ENCODE data around the gene SPHK2. TPM values are rescaled to one million over a fixed set of nuclear protein-coding genes. Genes with fewer than 3 reads are reported as not detected.

SPHK2 gene
- total RNA-seq, 4 donors from 2014 or later: 15.9 to 24.5 (median 17.0) TPM

DNA sequence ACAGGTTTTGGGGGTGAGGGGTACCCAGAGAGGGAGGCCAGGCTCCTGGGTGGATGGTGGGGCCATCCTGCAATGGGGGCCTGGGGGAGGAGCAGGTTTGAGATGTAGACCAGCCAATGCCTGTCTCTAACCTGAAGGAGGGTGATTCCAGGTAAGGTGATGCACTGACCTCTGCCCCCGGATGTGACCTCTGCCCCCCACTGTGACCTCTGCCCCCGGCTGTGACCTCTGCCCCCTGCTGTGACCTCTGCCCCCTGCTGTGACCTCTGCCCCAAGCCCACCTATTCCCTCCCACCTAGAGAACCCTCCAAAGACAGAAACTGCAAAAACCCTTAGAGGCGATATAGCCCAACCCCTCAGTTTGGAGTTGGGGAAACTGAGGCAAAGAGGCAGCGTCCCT, 23.1 kb upstream of the SPHK2 start:
- WGBS: 68% methylated on average over 2 of the region's 4 CpGs
- Histone ChIP-seq H3K27ac (replicated peaks in 1 of 4) (no peak overlapping the region), H3K4me3 (no peak overlapping the region), H3K27me3 (peaks cover 0 to 28% (median 0%) of the 10 kb centered on the region in 4 donors), H3K36me3 (no peaks in the 10 kb centered on the region), H3K4me1 (no peaks in the 10 kb centered on the region), H3K9me3 (no peaks in the 10 kb centered on the region)
- TF ChIP-seq POLR2A (IDR thresholded peaks at IDR 0.05; ENCODE audit: low read depth) (no peak), POLR2AphosphoS5 (IDR thresholded peaks at IDR 0.05) (no peak), EP300 (IDR thresholded peaks at IDR 0.05) (no peak)
- TF ChIP-seq, protein P1, sequence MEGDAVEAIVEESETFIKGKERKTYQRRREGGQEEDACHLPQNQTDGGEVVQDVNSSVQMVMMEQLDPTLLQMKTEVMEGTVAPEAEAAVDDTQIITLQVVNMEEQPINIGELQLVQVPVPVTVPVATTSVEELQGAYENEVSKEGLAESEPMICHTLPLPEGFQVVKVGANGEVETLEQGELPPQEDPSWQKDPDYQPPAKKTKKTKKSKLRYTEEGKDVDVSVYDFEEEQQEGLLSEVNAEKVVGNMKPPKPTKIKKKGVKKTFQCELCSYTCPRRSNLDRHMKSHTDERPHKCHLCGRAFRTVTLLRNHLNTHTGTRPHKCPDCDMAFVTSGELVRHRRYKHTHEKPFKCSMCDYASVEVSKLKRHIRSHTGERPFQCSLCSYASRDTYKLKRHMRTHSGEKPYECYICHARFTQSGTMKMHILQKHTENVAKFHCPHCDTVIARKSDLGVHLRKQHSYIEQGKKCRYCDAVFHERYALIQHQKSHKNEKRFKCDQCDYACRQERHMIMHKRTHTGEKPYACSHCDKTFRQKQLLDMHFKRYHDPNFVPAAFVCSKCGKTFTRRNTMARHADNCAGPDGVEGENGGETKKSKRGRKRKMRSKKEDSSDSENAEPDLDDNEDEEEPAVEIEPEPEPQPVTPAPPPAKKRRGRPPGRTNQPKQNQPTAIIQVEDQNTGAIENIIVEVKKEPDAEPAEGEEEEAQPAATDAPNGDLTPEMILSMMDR (IDR thresholded peaks at IDR 0.05): no peak
- intact Hi-C loops (cut with DNase I): no loop called here
- DNase-seq (ENCODE audit: extremely low spot score): no peak

DNA sequence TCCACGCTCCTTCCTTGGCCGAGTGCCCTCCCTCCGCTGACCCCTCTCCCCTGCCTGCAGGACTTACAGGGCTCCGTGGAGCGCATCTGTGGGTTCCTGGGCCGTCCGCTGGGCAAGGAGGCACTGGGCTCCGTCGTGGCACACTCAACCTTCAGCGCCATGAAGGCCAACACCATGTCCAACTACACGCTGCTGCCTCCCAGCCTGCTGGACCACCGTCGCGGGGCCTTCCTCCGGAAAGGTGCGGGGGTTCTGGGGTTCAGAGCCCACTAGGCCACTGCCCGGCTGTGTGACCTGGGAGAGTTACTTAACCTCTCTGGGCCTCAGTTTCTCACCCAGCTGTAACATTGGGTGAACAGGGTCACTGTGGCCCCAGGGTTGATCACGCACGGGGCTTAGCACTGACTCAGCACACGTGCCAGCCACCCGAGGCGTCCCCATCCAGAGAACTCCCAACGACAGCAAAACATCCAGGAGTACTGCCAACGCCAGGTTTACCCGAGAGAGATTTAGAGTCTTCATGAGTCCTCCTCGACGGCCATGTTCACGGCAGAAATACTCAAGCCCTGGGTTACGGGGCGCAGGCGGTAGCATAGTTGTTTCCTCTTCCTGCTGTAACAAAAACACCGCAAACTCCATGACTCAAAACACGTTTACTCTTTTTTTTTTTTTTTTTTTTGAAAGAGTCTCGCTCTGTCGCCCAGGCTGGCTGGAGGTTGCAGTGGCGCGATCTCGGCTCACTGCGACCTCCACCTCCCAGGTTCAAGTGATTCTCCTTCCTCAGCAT, 22.4 kb upstream of the SPHK2 start:
- WGBS: 81% methylated on average over 38 of the region's 39 CpGs
- TF ChIP-seq POLR2A (IDR thresholded peaks at IDR 0.05; ENCODE audit: low read depth): no peak
- no peak for TF ChIP-seq POLR2AphosphoS5 (IDR thresholded peaks at IDR 0.05)
- TF ChIP-seq EP300 (IDR thresholded peaks at IDR 0.05): no peak
- TF ChIP-seq, protein P1 (IDR thresholded peaks at IDR 0.05): no peak
- intact Hi-C loops (cut with DNase I): no loop called here

DNA sequence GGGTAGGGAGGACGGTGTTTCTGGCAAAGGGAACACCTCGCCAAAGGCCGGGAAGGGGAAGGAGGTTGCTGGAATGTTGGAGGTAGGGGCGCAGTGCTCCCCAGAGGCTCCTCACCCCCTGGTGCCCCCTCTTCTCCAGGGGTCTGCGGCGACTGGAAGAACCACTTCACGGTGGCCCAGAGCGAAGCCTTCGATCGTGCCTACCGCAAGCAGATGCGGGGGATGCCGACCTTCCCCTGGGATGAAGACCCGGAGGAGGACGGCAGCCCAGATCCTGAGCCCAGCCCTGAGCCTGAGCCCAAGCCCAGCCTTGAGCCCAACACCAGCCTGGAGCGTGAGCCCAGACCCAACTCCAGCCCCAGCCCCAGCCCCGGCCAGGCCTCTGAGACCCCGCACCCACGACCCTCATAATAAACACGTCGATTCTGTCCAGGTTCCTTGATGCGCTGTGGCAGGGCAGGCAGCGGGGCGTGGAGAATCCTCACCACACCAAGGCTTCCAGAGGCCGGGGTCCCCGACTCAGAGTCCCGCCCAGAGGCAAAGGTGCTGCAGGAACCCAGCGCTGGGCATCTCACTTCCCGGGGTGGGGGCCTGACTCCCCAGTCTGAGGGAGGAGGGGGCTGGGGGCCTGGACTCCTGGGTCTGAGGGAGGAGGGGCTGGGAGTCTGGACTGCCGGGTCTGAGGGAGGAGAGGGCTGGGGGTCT, 20.2 kb upstream of the SPHK2 start:
- H3K27me3 ChIP-seq: peaks cover 0 to 29% (median 0%) of the 10 kb centered on the region in 4 donors
- intact Hi-C loops (cut with DNase I): no loop called here

More for the DNA sequence above, 22.4 kb upstream of the SPHK2 start:
- Histone ChIP-seq H3K27ac (replicated peaks in 1 of 4) (no peak overlapping the region), H3K9me3 (no peaks in the 10 kb centered on the region), H3K27me3 (peaks cover 0 to 29% (median 0%) of the 10 kb centered on the region in 4 donors), H3K4me1 (no peaks in the 10 kb centered on the region), H3K4me3 (no peak overlapping the region), H3K36me3 (no peaks in the 10 kb centered on the region)
- DNase-seq (ENCODE audit: extremely low spot score): no peak

DNA sequence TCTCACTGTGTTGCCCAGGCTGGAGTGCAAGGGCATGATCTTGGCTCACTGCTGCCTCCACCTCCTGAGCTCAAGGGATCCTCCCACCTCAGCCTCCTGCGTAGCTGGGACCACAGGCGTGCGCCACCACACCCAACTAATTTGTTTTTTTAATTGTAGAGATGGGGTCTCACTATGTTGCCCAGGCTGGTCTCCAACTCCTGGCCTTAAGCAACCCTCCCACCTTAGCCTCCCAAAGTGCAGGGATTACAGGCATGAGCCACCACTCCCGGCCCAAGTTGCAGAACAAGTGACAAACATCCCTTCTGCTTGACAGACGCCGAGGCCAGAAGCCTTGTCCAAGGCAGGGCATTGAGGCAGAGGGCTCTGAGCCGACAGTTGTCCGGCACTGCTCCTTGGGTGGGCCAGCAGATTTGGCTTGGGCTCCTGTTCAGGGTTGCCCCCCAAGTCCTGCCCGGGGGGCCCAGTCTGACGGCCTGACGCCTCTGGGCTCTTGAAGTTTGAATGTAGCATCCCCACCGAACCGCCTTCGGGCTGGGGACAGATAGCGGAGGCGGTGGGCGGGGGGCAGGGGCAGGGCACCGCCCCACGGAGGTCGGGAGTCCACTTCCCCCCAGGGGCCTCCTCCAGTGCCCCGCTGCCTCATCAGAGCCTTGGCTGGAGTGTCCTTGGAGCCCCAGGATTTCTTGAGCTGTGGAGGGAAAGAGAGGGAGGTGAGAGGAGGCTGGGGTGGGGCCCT, 18.5 kb upstream of the SPHK2 start:
- no peaks in the 10 kb centered on the region for H3K36me3 ChIP-seq
- peaks cover 0 to 29% (median 0%) of the 10 kb centered on the region in 4 donors for H3K27me3 ChIP-seq
- no peak overlapping the region for H3K27ac ChIP-seq (replicated peaks in 1 of 4)
- 86% methylated on average over 13 of the region's 21 CpGs for WGBS
- H3K4me1 ChIP-seq: no peaks in the 10 kb centered on the region
- no peak for DNase-seq (ENCODE audit: extremely low spot score)
- H3K9me3 ChIP-seq: no peaks in the 10 kb centered on the region
- no peak for TF ChIP-seq POLR2A (IDR thresholded peaks at IDR 0.05; ENCODE audit: low read depth)
- no peak for TF ChIP-seq EP300 (IDR thresholded peaks at IDR 0.05)
- no peak for TF ChIP-seq POLR2AphosphoS5 (IDR thresholded peaks at IDR 0.05)
- TF ChIP-seq, protein P1 (IDR thresholded peaks at IDR 0.05): no peak
- intact Hi-C loops (cut with DNase I): no loop called here
- H3K4me3 ChIP-seq: no peak overlapping the region

More for the DNA sequence above, 20.2 kb upstream of the SPHK2 start:
- Histone ChIP-seq H3K4me1 (no peaks in the 10 kb centered on the region), H3K27ac (replicated peaks in 1 of 4) (no peak overlapping the region), H3K4me3 (no peak overlapping the region), H3K36me3 (no peaks in the 10 kb centered on the region), H3K9me3 (no peaks in the 10 kb centered on the region)
- TF ChIP-seq, protein P1 (IDR thresholded peaks at IDR 0.05): no peak
- TF ChIP-seq EP300 (IDR thresholded peaks at IDR 0.05): no peak
- TF ChIP-seq POLR2A (IDR thresholded peaks at IDR 0.05; ENCODE audit: low read depth): no peak
- TF ChIP-seq POLR2AphosphoS5 (IDR thresholded peaks at IDR 0.05): no peak
- DNase-seq (ENCODE audit: extremely low spot score): no peak
- 66% methylated on average over 22 of the region's 30 CpGs for WGBS

Data from esophagus muscularis mucosa (tissue), 4 donors.